HG02678 (cell line): Measurements from ENCODE around the gene CBLC.

Experiments used
- ATAC-seq: cut with Tn5 transposase; IDR thresholded peaks from one replicate; pipeline ENCODE4 v1.9.1; 2021; ENCODE audit warnings: mild to moderate bottlenecking, moderate library complexity; ENCODE audit not compliant: unreplicated experiment

The CBLC gene

GRCh38 chr19:44848036-44848811, 70.5 kb downstream of the CBLC start:
- ATAC-seq = no peak

GRCh38 chr19:44848812-44849447, 71.2 kb downstream of the CBLC start:
- ATAC-seq = no peak
